ENCODE results near the gene ACOT11.
A peak's percentile ranks its signal among the peaks of the same experiment; 100 is the strongest.

ACOT11 gene

GRCh38 chr1:54537611-54538010, 10.4 kb upstream of the ACOT11 start:
- DNase-seq (ENCODE audit: low read depth): no peak

- no peak for DNase-seq (ENCODE audit: low read depth)
These were observed 9.5 kb upstream of the ACOT11 start for GRCh38 chr1:54538538-54538937.

GRCh38 chr1:54540582-54541295, 7.3 kb upstream of the ACOT11 start:
- DNase-seq (ENCODE audit: low read depth): no peak

GRCh38 chr1:54542120-54542961, 5.7 kb upstream of the ACOT11 start:
- DNase-seq (ENCODE audit: low read depth): peak; percentile 41

- no peak for DNase-seq (ENCODE audit: low read depth)
These were observed 5.0 kb upstream of the ACOT11 start for GRCh38 chr1:54542962-54543539.

GRCh38 chr1:54543729-54544496, 4.1 kb upstream of the ACOT11 start:
- no peak for DNase-seq (ENCODE audit: low read depth)

GRCh38 chr1:54545916-54546635, 2.0 kb upstream of the ACOT11 start:
- DNase-seq (ENCODE audit: low read depth): no peak

GRCh38 chr1:54546651-54547401, 1.2 kb upstream of the ACOT11 start:
- DNase-seq (ENCODE audit: low read depth): no peak

- DNase-seq (ENCODE audit: low read depth): no peak
These were observed 489 bp downstream of the ACOT11 start for GRCh38 chr1:54548389-54549044.

GRCh38 chr1:54549181-54549924, 1.3 kb downstream of the ACOT11 start:
- no peak for DNase-seq (ENCODE audit: low read depth)

GRCh38 chr1:54551891-54552290, 3.9 kb downstream of the ACOT11 start:
- no peak for DNase-seq (ENCODE audit: low read depth)

GRCh38 chr1:54553602-54554313, 5.7 kb downstream of the ACOT11 start:
- DNase-seq (ENCODE audit: low read depth): no peak

GRCh38 chr1:54556110-54556509, 8.1 kb downstream of the ACOT11 start:
- DNase-seq (ENCODE audit: low read depth): no peak

- DNase-seq (ENCODE audit: low read depth): no peak
These were observed 9.8 kb downstream of the ACOT11 start for GRCh38 chr1:54557671-54558355.

GRCh38 chr1:54558434-54559030, 10.5 kb downstream of the ACOT11 start:
- DNase-seq (ENCODE audit: low read depth): no peak

- no peak for DNase-seq (ENCODE audit: low read depth)
These were observed 11.1 kb downstream of the ACOT11 start for GRCh38 chr1:54559111-54559548.

GRCh38 chr1:54559771-54560231, 11.8 kb downstream of the ACOT11 start:
- DNase-seq (ENCODE audit: low read depth): no peak

Measured in activated T-cell treated with anti-CD3 and anti-CD28 coated beads for 24 hours (primary cell).